Vagina (tissue), 2 donors: ENCODE results near the gene SP1.

Experiments used
- CTCF ChIP-seq, 3 experiments: fragments of 450-650 bp in 2 of 3; fragments of 200-600 bp in 1 of 3; sonication (generic) in 1 of 3; IDR thresholded peaks; one replicate each; pipeline ENCODE4 v1.5.1; 2017 to 2019; ENCODE audit warnings: antibody characterized with exemption in 3 of 3, mild to moderate bottlenecking in 2 of 3, moderate library complexity in 2 of 3
- POLR2A ChIP-seq, 2 donors: fragments of 450-650 bp; IDR thresholded peaks; one replicate each; pipeline ENCODE4 v1.6.1; 2017; ENCODE audit warnings: antibody characterized with exemption in 2 of 2, mild to moderate bottlenecking in 2 of 2, moderate library complexity in 2 of 2
- POLR2AphosphoS5 ChIP-seq, 2 donors: sonication (generic); formaldehyde crosslinking; IDR thresholded peaks; one replicate each; pipeline ENCODE4 v1.9.0; 2017; ENCODE audit warnings: antibody characterized with exemption in 2 of 2, mild to moderate bottlenecking in 2 of 2, low read depth in 1 of 2; ENCODE audit not compliant: insufficient read depth in 1 of 2

GRCh38 chr12:53344824-53345485 lies 35.0 kb upstream of the SP1 start:
- TF ChIP-seq CTCF (IDR thresholded peaks at IDR 0.05): peak; percentile 42 to 95 (median 54)
- TF ChIP-seq POLR2AphosphoS5 (IDR thresholded peaks at IDR 0.05; ENCODE audit: insufficient read depth in 1 of 2, low read depth in 1 of 2): peak; percentile 50 to 64
- TF ChIP-seq POLR2A (IDR thresholded peaks at IDR 0.05): peak in 1 of 2 donors; percentile 31
